Esophagus (tissue), 2 donors: ENCODE measurements around the gene RBMXL3. TPM values are rescaled to one million over a fixed set of nuclear protein-coding genes. Genes with fewer than 3 reads are reported as not detected.

Experiments
- H3K27ac ChIP-seq, 2 donors: one replicate each; pipeline ENCODE4 v1.5.1; 2013; ENCODE audit warnings: low read depth in 2 of 2, mild to moderate bottlenecking in 2 of 2, inconsistent platforms in 1 of 2, low read length in 1 of 2, moderate library complexity in 1 of 2
- H3K27me3 ChIP-seq, 2 donors: one replicate each; pipeline ENCODE4 v1.6.1; 2013; ENCODE audit warnings: low read length in 2 of 2, control low read depth in 1 of 2, mild to moderate bottlenecking in 1 of 2; ENCODE audit not compliant: insufficient read depth in 2 of 2, control insufficient read depth in 1 of 2
- H3K36me3 ChIP-seq, 2 donors: one replicate each; pipeline ENCODE4 v1.6.1; 2013; ENCODE audit warnings: low read length in 1 of 2; ENCODE audit not compliant: control insufficient read depth in 2 of 2, insufficient read depth in 2 of 2
- H3K4me1 ChIP-seq, 2 donors: one replicate each; pipeline ENCODE4 v1.6.1; 2013; ENCODE audit warnings: low read length in 1 of 2; ENCODE audit not compliant: control insufficient read depth in 2 of 2, insufficient read depth in 2 of 2
- H3K4me3 ChIP-seq, 2 donors: one replicate each; pipeline ENCODE4 v1.5.1; 2013; ENCODE audit warnings: low read length in 2 of 2, mild to moderate bottlenecking in 2 of 2, low read depth in 1 of 2, moderate library complexity in 1 of 2
- H3K9me3 ChIP-seq, 2 donors: one replicate each; pipeline ENCODE4 v1.6.1; 2013; ENCODE audit warnings: mild to moderate bottlenecking in 2 of 2, low read depth in 1 of 2, low read length in 1 of 2, moderate library complexity in 1 of 2; ENCODE audit not compliant: control insufficient read depth in 2 of 2, insufficient read depth in 1 of 2
- WGBS, 2 donors: extraction: QIAGEN DNeasy Blood & Tissue Kit; methylation state at CpG; one replicate each; pipeline ENCODE4 v1.1.7; 2013; 5-methylcytosine and 5-hydroxymethylcytosine counted together
- polyA plus RNA-seq, 2 donors: library from polyadenylated mRNA; stranded (reverse); fragments of 200-250 nt; gene quantifications; one replicate each; pipeline ENCODE4 v1.2.3, GENCODE V29; 2013
- donor health status: healthy with polysubstance abuse.
- donor health status: Bipolar disorder and iron deficiency.

Gene RBMXL3
- polyA plus RNA-seq, 2 donors: not detected

GRCh38 chrX:115229337-115230003, 40.3 kb downstream of the RBMXL3 start:
- Histone ChIP-seq H3K27ac (no peak overlapping the region), H3K9me3 (no peaks in the 10 kb centered on the region), H3K4me3 (no peak overlapping the region), H3K4me1 (no peaks in the 10 kb centered on the region), H3K36me3 (no peaks in the 10 kb centered on the region), H3K27me3 (peaks cover 0 to 13% of the 10 kb centered on the region in 2 donors)
- whole genome bisulfite sequencing, 2 donors: 17 to 38% methylated on average over 4 of the region's 4 CpGs

DNA sequence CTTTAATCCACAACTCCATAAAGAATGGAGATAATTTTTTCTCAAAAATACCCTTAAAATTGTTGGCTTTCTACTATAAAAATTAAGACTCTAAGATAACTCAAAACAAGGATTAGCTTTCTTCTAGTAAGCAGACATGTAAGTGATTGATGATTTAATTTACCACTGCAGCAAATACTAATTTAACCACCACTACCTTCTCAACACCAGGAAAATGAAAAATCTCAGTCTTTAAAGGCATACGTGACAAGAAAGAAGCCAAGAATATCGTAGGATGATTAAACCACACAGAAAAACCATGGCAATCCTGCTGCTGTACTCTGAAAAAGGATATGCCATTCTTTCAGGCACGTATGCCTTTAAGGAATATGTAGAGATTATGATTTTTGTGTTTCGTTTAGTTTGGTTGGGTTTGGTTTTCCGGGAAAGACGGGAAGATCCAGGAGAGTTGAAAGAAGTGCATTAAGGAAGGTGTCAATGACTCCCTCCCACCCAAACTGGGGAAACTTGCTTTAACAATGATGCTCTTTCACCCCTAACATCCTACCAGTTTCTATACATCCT, 43.8 kb downstream of the RBMXL3 start:
- H3K27ac ChIP-seq: no peak overlapping the region
- H3K27me3 ChIP-seq: peaks cover 0 to 13% of the 10 kb centered on the region in 2 donors
- no peaks in the 10 kb centered on the region for H3K4me1 ChIP-seq
- no peaks in the 10 kb centered on the region for H3K9me3 ChIP-seq
- 3 to 22% methylated on average over 6 of the region's 6 CpGs for WGBS, 2 donors
- no peaks in the 10 kb centered on the region for H3K36me3 ChIP-seq
- H3K4me3 ChIP-seq: peak overlapping the region; percentile 37 to 51

DNA sequence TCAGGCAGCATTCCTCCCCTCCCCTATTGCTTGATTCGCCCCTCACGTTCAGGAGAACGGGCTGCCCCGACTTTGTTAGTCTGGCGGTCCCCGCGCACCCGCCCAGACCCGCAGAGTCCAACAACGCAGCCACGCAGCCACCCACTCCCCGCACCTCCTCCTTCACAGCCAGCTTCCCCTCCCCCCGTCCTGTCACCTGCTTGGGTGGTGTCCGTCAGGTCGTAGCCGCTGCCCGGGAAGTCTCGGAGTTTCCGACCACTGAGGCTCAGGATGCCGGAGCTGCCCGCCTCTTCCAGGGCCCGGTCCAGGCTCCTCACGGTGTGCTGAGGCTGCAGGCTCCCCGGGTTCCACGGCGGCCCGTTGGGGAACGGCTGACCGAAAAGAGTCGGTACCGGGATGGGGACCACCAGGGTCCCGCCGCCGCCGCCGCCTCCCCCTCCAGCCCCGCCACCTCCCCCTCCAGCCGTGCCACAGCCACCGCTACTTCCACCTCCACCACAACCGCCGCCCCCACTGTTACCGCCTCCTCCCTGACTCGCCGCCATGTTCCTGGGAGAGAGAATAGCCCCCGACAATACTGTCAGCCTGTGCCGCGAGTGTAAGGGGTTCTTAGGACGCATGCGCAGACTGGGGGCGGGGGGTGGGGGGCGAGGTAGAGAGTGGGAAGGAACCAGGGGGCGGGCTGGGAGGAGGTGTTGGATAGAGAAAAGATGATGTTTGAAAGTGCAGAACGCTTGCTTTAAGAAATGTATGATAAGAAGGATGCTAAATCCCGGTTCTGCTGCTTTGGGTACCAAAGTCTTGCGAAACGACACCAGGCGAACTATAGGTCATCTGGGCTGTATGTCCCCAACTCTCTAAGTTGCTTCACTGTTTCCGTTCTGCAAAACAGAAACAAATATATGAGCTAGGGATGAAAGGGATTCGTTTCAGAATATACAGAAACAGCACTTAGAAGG, 44.6 kb downstream of the RBMXL3 start, which contains the start of gene LRCH2:
LRCH2 (minus strand) TSS at position 600 of the 959 bp plus-strand sequence; CDS start at position 545, 55 bp downstream.
- H3K4me3 ChIP-seq: peak within 1 kb of the TSS; percentile 37 to 51
- H3K9me3 ChIP-seq: no peaks in the 10 kb centered on the region
- 5 to 12% methylated on average over 54 to 59 of the region's 59 CpGs for WGBS, 2 donors
- peak within 1 kb of the TSS; percentile 7 to 21 for H3K27ac ChIP-seq
- peaks cover 0 to 13% of the 10 kb centered on the region in 2 donors for H3K27me3 ChIP-seq
- no peaks in the 10 kb centered on the region for H3K4me1 ChIP-seq
- no peaks in the 10 kb centered on the region for H3K36me3 ChIP-seq

- Histone ChIP-seq H3K27ac (no peak overlapping the region), H3K9me3 (no peaks in the 10 kb centered on the region), H3K4me3 (no peak overlapping the region), H3K4me1 (no peaks in the 10 kb centered on the region), H3K36me3 (no peaks in the 10 kb centered on the region), H3K27me3 (peaks cover 0 to 13% of the 10 kb centered on the region in 2 donors)
- 6 to 18% methylated on average over 3 of the region's 3 CpGs for WGBS, 2 donors
Measured at GRCh38 chrX:115234461-115234860, 45.3 kb downstream of the RBMXL3 start.

GRCh38 chrX:115236560-115236959, 47.4 kb downstream of the RBMXL3 start:
- H3K36me3 ChIP-seq: no peaks in the 10 kb centered on the region
- no peaks in the 10 kb centered on the region for H3K9me3 ChIP-seq
- H3K27ac ChIP-seq: no peak overlapping the region
- no peak overlapping the region for H3K4me3 ChIP-seq
- no peaks in the 10 kb centered on the region for H3K4me1 ChIP-seq
- H3K27me3 ChIP-seq: peaks cover 0 to 18% of the 10 kb centered on the region in 2 donors

DNA sequence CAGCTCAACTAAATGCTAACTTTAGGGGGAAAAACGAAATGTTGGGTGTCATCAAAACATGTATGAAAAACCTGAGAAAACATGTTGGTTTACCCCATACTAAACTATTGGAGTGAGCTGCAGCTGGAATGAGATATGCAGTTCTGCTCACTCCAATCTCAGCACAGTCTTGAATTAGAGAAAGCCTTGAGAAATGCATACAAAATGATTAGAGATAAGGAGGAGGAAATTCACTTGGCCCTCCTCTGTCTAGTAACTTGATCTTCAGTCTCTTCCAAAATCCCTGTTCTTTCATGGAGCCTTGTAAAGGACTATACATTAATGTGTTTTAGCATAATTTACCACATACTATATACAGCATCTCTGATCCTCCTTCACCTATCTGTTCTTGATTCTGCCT, 47.8 kb downstream of the RBMXL3 start:
- Histone ChIP-seq H3K4me3 (no peak overlapping the region), H3K9me3 (no peaks in the 10 kb centered on the region), H3K27ac (no peak overlapping the region), H3K27me3 (peaks cover 0 to 15% of the 10 kb centered on the region in 2 donors), H3K4me1 (no peaks in the 10 kb centered on the region), H3K36me3 (no peaks in the 10 kb centered on the region)
- 42 to 53% methylated on average over 1 of the region's 1 CpG for WGBS, 2 donors

Other genes with a start within 250 kb of the RBMXL3 start
- gene IL13RA2, start 171.8 kb upstream of the RBMXL3 start, polyA plus RNA-seq: under 1 TPM; 0.07 to 0.08 TPM
- gene LRCH2, start 44.7 kb downstream of the RBMXL3 start, polyA plus RNA-seq: under 1 TPM; 0.35 to 0.45 TPM
- not detected for gene LUZP4, start 100.3 kb downstream of the RBMXL3 start, polyA plus RNA-seq